ENCODE results near the gene IWS1.
"Not testable (repeated sequence)": the region's sequence is repeated elsewhere in the genome, so short reads cannot be mapped to it uniquely, and the experiment has no call there.

IWS1 gene

GRCh38 chr2:127526132-127527000, at the start of gene IWS1:
IWS1 (minus strand) TSS chr2:127526489; CDS start chr2:127526208, 281 bp downstream.
- peak; percentile 84 to 88 for DNase-seq (ENCODE audit: low read depth in 2 of 2)

GRCh38 chr2:127575941-127576432, 49.7 kb upstream of the IWS1 start:
- DNase-seq (ENCODE audit: low read depth in 2 of 2), result no peak

- no peak for DNase-seq (ENCODE audit: low read depth in 2 of 2)
Measured at GRCh38 chr2:127575185-127575765, 49.0 kb upstream of the IWS1 start.

GRCh38 chr2:127574656-127575055, 48.4 kb upstream of the IWS1 start:
- no peak for DNase-seq (ENCODE audit: low read depth in 2 of 2)

GRCh38 chr2:127573771-127574170, 47.5 kb upstream of the IWS1 start:
- DNase-seq (ENCODE audit: low read depth in 2 of 2), result no peak

- DNase-seq (ENCODE audit: low read depth in 2 of 2), result no peak
Measured at GRCh38 chr2:127573298-127573697, 47.0 kb upstream of the IWS1 start.

DNA sequence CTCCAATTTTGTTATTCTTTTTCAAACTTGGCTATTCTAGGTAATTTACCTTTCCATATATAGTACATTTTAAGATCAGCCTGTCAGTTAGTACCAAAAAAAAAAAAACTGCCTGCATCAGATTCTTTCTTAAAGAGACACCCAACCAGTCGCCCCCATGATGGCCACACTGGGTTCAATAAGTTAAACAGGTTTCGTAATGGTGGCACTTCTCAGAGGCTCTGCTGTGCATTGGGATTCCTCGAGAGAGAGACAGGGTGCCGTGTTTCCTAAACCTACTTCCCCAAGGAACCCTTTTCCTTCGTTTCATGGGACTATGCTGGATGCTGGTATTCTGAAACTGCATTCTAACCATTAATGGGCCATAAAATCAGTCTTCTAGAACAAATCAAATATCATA, 46.6 kb upstream of the IWS1 start:
- no peak for DNase-seq (ENCODE audit: low read depth in 2 of 2)

DNA sequence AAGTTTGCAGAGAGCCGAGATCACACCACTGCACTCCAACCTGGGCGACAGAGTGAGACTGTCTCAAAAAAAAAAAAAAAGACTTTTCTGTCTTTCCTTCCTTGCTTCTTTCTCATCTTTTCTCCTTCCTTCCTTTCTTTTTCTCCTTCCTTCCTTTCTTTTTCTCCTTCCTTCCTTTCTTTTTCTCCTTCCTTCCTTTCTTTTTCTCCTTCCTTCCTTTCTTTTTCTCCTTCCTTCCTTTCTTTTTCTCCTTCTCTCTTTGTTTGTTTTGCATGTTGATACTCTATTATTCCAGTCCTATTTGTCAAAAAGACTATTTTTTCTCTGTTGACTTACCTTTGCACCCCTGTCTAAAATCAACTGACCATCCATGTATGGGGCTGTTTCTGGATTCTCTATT, 46.1 kb upstream of the IWS1 start:
- DNase-seq (ENCODE audit: low read depth in 2 of 2), result not testable (repeated sequence)

- no peak for DNase-seq (ENCODE audit: low read depth in 2 of 2)
Measured at GRCh38 chr2:127570282-127571250, 44.3 kb upstream of the IWS1 start.

GRCh38 chr2:127569666-127570065, 43.4 kb upstream of the IWS1 start:
- no peak for DNase-seq (ENCODE audit: low read depth in 2 of 2)

DNA sequence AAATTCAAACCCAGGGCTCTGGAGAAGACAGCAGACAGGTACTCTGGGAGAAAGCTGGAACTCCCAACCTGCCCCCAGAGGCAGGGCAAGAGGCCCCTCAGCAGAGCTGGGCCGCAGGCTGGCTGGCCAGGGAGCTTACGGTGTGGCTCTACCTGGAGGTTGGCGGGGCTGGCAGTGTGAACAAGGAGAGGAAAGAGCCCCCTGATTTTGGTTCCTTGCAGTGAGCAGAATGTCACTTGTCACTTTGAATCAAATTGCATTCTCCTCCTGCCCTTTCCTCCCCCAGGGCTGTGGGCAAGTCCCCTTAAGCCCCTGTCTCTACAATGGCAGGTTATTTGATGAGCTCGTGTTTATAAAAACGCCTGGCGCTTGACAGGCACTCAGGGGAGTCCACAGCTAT, 41.8 kb upstream of the IWS1 start:
- DNase-seq (ENCODE audit: low read depth in 2 of 2), result no peak

- no peak for DNase-seq (ENCODE audit: low read depth in 2 of 2)
Measured at GRCh38 chr2:127567351-127567854, 41.1 kb upstream of the IWS1 start.

- no peak for DNase-seq (ENCODE audit: low read depth in 2 of 2)
Measured at GRCh38 chr2:127566576-127566975, 40.3 kb upstream of the IWS1 start.

GRCh38 chr2:127566139-127566417, 39.8 kb upstream of the IWS1 start:
- no peak for DNase-seq (ENCODE audit: low read depth in 2 of 2)

DNA sequence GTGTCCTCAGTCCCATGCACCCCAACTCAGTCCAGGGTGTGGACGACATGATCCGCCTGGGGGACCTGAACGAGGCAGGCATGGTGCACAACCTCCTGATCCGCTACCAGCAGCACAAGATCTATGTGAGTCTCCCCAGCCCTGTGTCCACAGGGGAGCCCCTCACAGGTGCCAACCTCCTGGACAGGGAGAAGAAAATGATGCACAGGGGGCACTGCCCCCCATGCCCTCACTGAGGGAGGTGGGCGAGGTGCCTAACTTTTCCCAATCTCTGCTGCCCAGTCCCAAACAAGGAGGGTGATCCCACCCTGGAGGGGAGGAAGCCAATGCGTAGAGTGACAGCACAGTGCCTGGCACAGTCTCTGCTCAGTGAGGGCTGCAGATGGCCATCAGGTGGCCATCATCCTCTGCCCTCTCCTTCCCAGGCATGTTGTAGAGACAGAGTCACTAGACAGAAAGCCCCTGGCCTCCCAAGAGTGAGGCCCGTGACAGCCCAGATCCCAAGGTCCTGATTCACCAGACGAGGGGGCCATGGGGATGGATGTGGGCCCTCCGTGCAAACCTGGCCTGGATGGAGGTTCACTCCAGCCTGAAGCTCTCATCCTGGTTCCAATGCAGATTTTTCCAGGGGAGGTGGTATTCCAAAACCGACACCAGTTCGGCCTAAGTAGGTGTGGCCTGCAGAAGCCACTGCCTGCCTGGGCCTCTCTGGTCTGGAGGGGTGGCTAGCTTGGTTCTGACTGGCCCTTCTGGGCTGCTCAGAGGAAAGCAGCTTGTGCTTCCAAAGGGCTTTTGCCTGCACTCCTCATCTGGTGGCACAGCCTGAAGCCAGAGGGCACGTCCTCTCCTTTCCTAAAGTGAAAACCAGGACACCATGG, 39.2 kb upstream of the IWS1 start:
- no peak for DNase-seq (ENCODE audit: low read depth in 2 of 2)

- no peak for DNase-seq (ENCODE audit: low read depth in 2 of 2)
Measured at GRCh38 chr2:127564429-127565260, 38.4 kb upstream of the IWS1 start.

GRCh38 chr2:127563458-127564428, 37.5 kb upstream of the IWS1 start:
- DNase-seq (ENCODE audit: low read depth in 2 of 2), result no peak

DNA sequence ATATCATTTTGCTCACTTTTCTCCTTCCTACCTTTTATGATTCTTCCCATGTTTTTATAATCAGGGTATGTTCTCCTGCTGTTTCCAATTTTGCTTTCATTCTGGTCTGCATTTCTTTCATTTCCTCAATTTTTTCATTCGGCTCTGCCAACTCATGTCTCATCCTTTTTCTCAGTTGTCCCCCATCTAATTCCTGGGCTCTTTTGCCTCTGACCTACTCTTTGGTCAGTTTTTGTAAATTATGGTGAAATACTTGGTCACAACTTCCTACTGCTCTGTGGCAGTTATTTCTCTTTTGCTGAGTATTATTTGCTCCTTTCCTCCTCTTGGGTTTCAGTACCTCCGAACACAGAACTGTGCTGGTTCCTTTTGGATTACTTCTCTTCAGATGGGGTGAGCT, 36.6 kb upstream of the IWS1 start:
- DNase-seq (ENCODE audit: low read depth in 2 of 2), result no peak

GRCh38 chr2:127561371-127561770, 35.1 kb upstream of the IWS1 start:
- no peak for DNase-seq (ENCODE audit: low read depth in 2 of 2)

All from stimulated activated CD4-positive, alpha-beta T cell treated with anti-CD3 and anti-CD28 coated beads, Interleukin-12 subunit alpha, Interleukin-12 subunit beta, amount 100 ng/mL, for 24 hours (primary cell).